CD4-positive, alpha-beta T cell treated with Interferon gamma for 1 hour (primary cell): Measurements from ENCODE around the gene CALCB.

Experiments used
- DNase-seq: peaks from one replicate; pipeline ENCODE4 v3.0.0-alpha.2; 2020

The CALCB gene

DNA sequence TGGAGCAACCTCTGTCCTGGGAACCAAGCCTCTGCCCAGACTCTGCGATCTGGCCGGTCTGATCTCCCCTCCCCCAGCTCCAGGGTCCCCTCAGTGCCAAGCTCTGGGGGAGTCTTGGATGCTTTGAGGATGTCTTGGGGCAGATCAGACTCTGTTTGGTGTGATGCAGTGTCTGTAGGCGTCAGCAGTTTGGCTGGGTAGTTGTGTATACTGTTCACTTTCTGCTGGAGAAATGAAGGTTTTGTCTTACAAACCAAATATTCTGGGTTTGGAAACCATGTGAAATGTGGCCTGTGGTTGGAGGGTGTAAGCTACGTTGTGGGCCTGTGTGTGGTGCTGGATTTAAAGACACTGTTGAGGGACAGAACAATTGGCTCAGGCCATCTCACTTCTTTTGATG, 46.0 kb downstream of the CALCB start:
- no peak for DNase-seq

GRCh38 chr11:15119826-15120225, 46.4 kb downstream of the CALCB start:
- DNase-seq, result no peak

DNA sequence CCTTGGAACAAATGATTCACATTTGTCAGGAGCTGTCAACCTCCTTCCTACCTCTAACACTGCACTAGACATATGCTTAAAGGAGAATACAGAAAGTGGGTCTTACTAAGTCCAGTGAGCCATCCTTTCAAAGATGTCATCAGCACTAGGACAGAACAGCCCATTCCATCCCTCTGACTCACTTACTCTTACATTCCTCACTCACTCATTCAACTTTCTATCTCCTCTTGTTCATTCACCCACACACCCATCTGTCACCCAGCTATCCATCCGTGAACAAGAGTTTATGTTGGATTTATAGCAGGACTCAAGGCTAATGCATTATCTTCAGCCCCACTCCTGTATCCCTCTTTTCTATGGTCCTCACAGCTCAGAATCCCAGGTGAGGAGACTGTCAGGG, 50.5 kb downstream of the CALCB start:
- no peak for DNase-seq

DNA sequence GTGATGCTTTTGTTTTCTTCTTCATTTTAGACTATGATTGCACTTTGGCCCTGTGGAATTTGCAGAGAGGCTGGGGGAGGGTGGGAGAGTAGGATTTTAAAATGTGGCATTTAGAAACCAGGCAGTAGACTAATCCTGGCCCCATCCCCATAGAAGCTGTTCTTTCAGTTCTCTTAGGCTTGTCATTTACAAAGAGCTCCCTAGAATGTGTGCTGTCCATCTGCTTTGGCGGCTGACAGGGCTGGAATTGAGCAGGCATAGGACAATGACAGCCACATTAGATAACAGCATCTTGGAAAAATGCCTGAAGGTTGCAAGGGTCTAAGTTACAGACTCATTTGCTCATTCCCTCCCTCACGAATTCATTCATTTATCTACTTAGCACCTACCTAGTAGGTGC, 51.1 kb downstream of the CALCB start:
- DNase-seq, result no peak

- DNase-seq, result no peak
These were observed 53.9 kb downstream of the CALCB start for GRCh38 chr11:15127341-15127740.
